Body of pancreas (tissue), 4 donors: ENCODE measurements around the gene ATP2B2. TPM values are rescaled to one million over a fixed set of nuclear protein-coding genes. Genes with fewer than 3 reads are reported as not detected.

ENCODE experiments used
- ATAC-seq: fragments of 150-250 bp; one replicate; pipeline ENCODE4 v1.9.1; 2016
- DNase-seq, 4 donors: peaks; one replicate each; pipeline ENCODE4 v3.0.0-alpha.2; 2019
- H3K27ac ChIP-seq, 4 donors: fragments of 200-600 bp; sonication (generic); 1 replicate in 3 of 4; 2 replicates in 1 of 4; pipeline versions ENCODE4 v1.5.1 to v1.6.1; 2016 to 2019; ENCODE audit warnings: mild to moderate bottlenecking in 1 of 4, mixed read lengths in 1 of 4, moderate library complexity in 1 of 4
- H3K27me3 ChIP-seq, 2 donors: fragments of 200-600 bp; sonication (generic); one replicate each; pipeline ENCODE4 v1.6.0; 2016; ENCODE audit warnings: mild to moderate bottlenecking in 1 of 2
- H3K36me3 ChIP-seq, 2 donors: fragments of 200-600 bp; sonication (generic); replicated peaks in 1 of 2; 2 replicates each; pipeline ENCODE4 v1.5.1; 2016; ENCODE audit warnings: low read depth in 2 of 2; ENCODE audit not compliant: insufficient read depth in 1 of 2
- H3K4me1 ChIP-seq: fragments of 200-600 bp; sonication (generic); one replicate; pipeline ENCODE4 v1.6.0; 2016
- H3K4me3 ChIP-seq, 2 donors: fragments of 200-600 bp; sonication (generic); 1 replicate in 1 of 2; 2 replicates in 1 of 2; pipeline ENCODE4 v1.5.1; 2016 to 2019
- H3K9me3 ChIP-seq, 3 donors: fragments of 200-600 bp; sonication (generic); 1 replicate in 2 of 3; 2 replicates in 1 of 3; pipeline ENCODE4 v1.5.1; 2016
- CTCF ChIP-seq, 7 experiments: fragments of 450-650 bp in 4 of 7; fragments of 200-600 bp in 3 of 7; sonication (generic) in 3 of 7; IDR thresholded peaks; one replicate each; pipeline ENCODE4 v1.5.1; 2016 to 2019; ENCODE audit warnings: antibody characterized with exemption in 7 of 7
- POLR2A ChIP-seq, 3 donors: fragments of 450-650 bp; IDR thresholded peaks; one replicate each; pipeline ENCODE4 v1.6.1; 2016; ENCODE audit warnings: antibody characterized with exemption in 3 of 3, mild to moderate bottlenecking in 2 of 3
- WGBS, 2 donors: methylation state at CpG; one replicate each; pipeline ENCODE4 v1.1.5; 2017; 5-methylcytosine and 5-hydroxymethylcytosine counted together
- intact Hi-C: fragments of 100-400 bp; cut with DNase I; formaldehyde crosslinking; loops from one replicate; pipeline ENCODE4 v1.15.1; 2023
- total RNA-seq, 2 donors: library from RNA; depleted of rRNA; stranded (reverse); fragments of >200 nt; gene quantifications; one replicate each; pipeline ENCODE4 v1.1.0, GENCODE V29; 2016

The ATP2B2 gene
- total RNA-seq, 2 donors from 2014 or later = 0.52 TPM; not detected in 1

- Histone ChIP-seq H3K27ac (no peak overlapping the region), H3K9me3 (no peaks in the 10 kb centered on the region), H3K4me1 (peaks cover 4% of the 10 kb centered on the region), H3K36me3 (no peaks in the 10 kb centered on the region), H3K4me3 (no peak overlapping the region), H3K27me3 (no peaks in the 10 kb centered on the region)
- no peak for TF ChIP-seq CTCF (IDR thresholded peaks at IDR 0.05)
- no peak for DNase-seq
- intact Hi-C loops = no loop called here
- WGBS, 2 donors = 88 to 89% methylated on average over 8 to 10 of the region's 10 CpGs
- ATAC-seq = no peak
These were observed 15.5 kb downstream of the ATP2B2 start for GRCh38 chr3:10489746-10490483.

GRCh38 chr3:10487988-10488633 lies 17.3 kb downstream of the ATP2B2 start:
- WGBS, 2 donors = 77 to 88% methylated on average over 2 to 3 of the region's 4 CpGs

DNA sequence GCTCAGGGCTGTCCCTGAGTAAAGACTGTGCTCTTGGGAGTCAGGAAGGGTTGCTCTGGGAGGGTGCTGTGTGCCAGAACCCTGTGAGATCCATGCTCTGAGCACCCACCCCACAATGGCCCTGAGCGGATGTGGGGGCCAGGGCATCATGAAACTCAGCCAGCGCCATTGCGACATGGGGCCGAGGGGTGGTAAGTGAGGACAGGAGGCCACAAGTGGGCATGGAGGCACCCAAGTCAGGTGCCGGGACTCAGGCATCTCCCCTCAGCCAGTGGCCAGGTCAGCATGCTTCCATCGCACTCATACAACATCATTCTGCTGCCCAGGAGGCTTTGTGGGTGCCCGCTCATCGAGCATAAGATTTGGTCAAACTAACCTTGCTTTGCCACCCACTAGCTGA lies 19.6 kb downstream of the ATP2B2 start:
- Histone ChIP-seq H3K9me3 (no peaks in the 10 kb centered on the region), H3K4me1 (no peaks in the 10 kb centered on the region), H3K27me3 (no peaks in the 10 kb centered on the region), H3K36me3 (no peaks in the 10 kb centered on the region), H3K4me3 (no peak overlapping the region), H3K27ac (no peak overlapping the region)
- DNase-seq (no peak), ATAC-seq (no peak)
- intact Hi-C loops = no loop called here
- 90 to 91% methylated on average over 3 to 8 of the region's 8 CpGs for WGBS, 2 donors
- TF ChIP-seq POLR2A (IDR thresholded peaks at IDR 0.05) (no peak), CTCF (IDR thresholded peaks at IDR 0.05) (no peak)

More at GRCh38 chr3:10487988-10488633, 17.3 kb downstream of the ATP2B2 start:
- H3K4me1 ChIP-seq = no peaks in the 10 kb centered on the region
- H3K27ac ChIP-seq = no peak overlapping the region
- no peak overlapping the region for H3K4me3 ChIP-seq
- no peaks in the 10 kb centered on the region for H3K9me3 ChIP-seq
- H3K27me3 ChIP-seq = no peaks in the 10 kb centered on the region
- no peaks in the 10 kb centered on the region for H3K36me3 ChIP-seq
- DNase-seq (no peak), ATAC-seq (no peak)
- TF ChIP-seq CTCF (IDR thresholded peaks at IDR 0.05) (no peak), POLR2A (IDR thresholded peaks at IDR 0.05) (no peak)
- intact Hi-C loops = no loop called here

DNA sequence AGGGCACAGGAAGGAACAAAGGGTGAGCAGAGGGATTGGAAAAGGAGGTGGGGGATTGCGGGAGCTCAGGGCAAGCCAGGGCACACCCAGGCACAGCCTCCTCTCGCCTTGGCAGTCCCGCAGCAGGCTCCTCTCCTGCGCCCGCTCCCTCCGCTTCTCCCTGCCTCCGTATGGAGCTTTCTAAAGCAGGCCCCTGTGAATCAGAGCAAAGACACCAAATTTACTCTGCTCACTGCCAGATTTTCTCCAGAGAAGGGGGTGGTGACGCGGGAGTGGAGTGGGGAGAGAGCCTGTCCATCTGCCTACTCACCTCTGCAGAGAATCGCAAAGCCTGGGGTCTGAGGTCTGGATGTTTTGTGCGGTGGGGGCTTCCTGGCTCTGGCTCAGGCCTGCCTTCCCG lies 20.0 kb downstream of the ATP2B2 start:
- DNase-seq (no peak), ATAC-seq (no peak)
- no peaks in the 10 kb centered on the region for H3K36me3 ChIP-seq
- 76 to 83% methylated on average over 7 to 12 of the region's 12 CpGs for WGBS, 2 donors
- H3K9me3 ChIP-seq = no peaks in the 10 kb centered on the region
- H3K27ac ChIP-seq = no peak overlapping the region
- TF ChIP-seq POLR2A (IDR thresholded peaks at IDR 0.05) (no peak), CTCF (IDR thresholded peaks at IDR 0.05) (no peak)
- intact Hi-C loops = no loop called here
- H3K27me3 ChIP-seq = no peaks in the 10 kb centered on the region
- no peaks in the 10 kb centered on the region for H3K4me1 ChIP-seq
- no peak overlapping the region for H3K4me3 ChIP-seq
